HepG2 (cell line): ENCODE results near the gene VWA1. TPM values are rescaled to one million over a fixed set of nuclear protein-coding genes. Genes with fewer than 3 reads are reported as not detected.

Source experiments
- CREBL2 ChIP-seq: sonication (generic); formaldehyde crosslinking; IDR thresholded peaks from 2 replicates; pipeline ENCODE4 v1.8.1; 2023; ENCODE audit warnings: missing genetic modification reagents, mild to moderate bottlenecking, borderline replicate concordance
- DNMT1 ChIP-seq: sonication (generic); formaldehyde crosslinking; IDR thresholded peaks from 2 replicates; pipeline ENCODE4 v1.5.1; 2020; ENCODE audit warnings: mild to moderate bottlenecking, missing genetic modification reagents
- DPF2 ChIP-seq: sonication (generic); formaldehyde crosslinking; IDR thresholded peaks from 2 replicates; pipeline ENCODE4 v1.4.0; 2020; ENCODE audit warnings: mild to moderate bottlenecking, low read depth, missing genetic modification reagents, borderline replicate concordance
- DZIP1 ChIP-seq: sonication (generic); formaldehyde crosslinking; IDR thresholded peaks from 2 replicates; pipeline ENCODE4 v1.5.0; 2020; ENCODE audit warnings: mild to moderate bottlenecking, missing genetic modification reagents
- MIER3 ChIP-seq: IDR thresholded peaks from 2 replicates; pipeline ENCODE4 v1.6.1; 2016; ENCODE audit warnings: missing compliant biosample characterization, borderline replicate concordance
- NR2F1 ChIP-seq, 2 experiments: fragments of 450-650 bp in 1 of 2; formaldehyde crosslinking in 1 of 2; IDR thresholded peaks; 2 replicates each; pipeline versions ENCODE4 v1.5.0 to v1.6.1; 2016 to 2020; ENCODE audit warnings: mild to moderate bottlenecking in 1 of 2, missing compliant biosample characterization in 1 of 2, missing genetic modification reagents in 1 of 2, moderate library complexity in 1 of 2
- RCOR2 ChIP-seq: IDR thresholded peaks from 2 replicates; pipeline ENCODE4 v1.6.1; 2016; ENCODE audit warnings: missing biosample characterization, missing genetic modification reagents
- SAFB2 ChIP-seq: sonication (generic); formaldehyde crosslinking; IDR thresholded peaks from 2 replicates; pipeline ENCODE4 v1.5.1; 2020; ENCODE audit warnings: missing genetic modification reagents, low read depth, mild to moderate bottlenecking, borderline replicate concordance
- SP140L ChIP-seq: sonication (generic); formaldehyde crosslinking; IDR thresholded peaks from 2 replicates; pipeline ENCODE4 v1.4.0; 2020; ENCODE audit warnings: missing genetic modification reagents, borderline replicate concordance
- TCF12 ChIP-seq, 2 experiments: fragments of 450-650 bp in 1 of 2; sonication (generic) in 1 of 2; formaldehyde crosslinking in 1 of 2; IDR thresholded peaks; 2 replicates each; pipeline versions ENCODE4 v1.6.1 to v1.8.0; 2017 to 2022; ENCODE audit warnings: antibody characterized with exemption in 1 of 2, mild to moderate bottlenecking in 1 of 2, missing genetic modification reagents in 1 of 2, moderate library complexity in 1 of 2
- TOE1 ChIP-seq: sonication (generic); formaldehyde crosslinking; IDR thresholded peaks from 2 replicates; pipeline ENCODE4 v1.4.0; 2020; ENCODE audit warnings: mild to moderate bottlenecking, missing genetic modification reagents
- ZC3H13 ChIP-seq: sonication (generic); formaldehyde crosslinking; IDR thresholded peaks from 2 replicates; pipeline ENCODE4 v1.8.1; 2023; ENCODE audit warnings: mild to moderate bottlenecking, missing genetic modification reagents, moderate library complexity
- ZNF280D ChIP-seq: sonication (generic); formaldehyde crosslinking; IDR thresholded peaks from 2 replicates; pipeline ENCODE4 v1.5.1; 2020; ENCODE audit warnings: mild to moderate bottlenecking, missing genetic modification reagents
- ZNF354B ChIP-seq: sonication (generic); formaldehyde crosslinking; IDR thresholded peaks from 2 replicates; pipeline ENCODE4 v1.8.0; 2022; ENCODE audit warnings: mild to moderate bottlenecking, missing genetic modification reagents
- ZNF646 ChIP-seq: sonication (generic); formaldehyde crosslinking; IDR thresholded peaks from 2 replicates; pipeline ENCODE4 v1.9.0; 2021; ENCODE audit warnings: mild to moderate bottlenecking, missing genetic modification reagents
- ZNF7 ChIP-seq: IDR thresholded peaks from 2 replicates; pipeline ENCODE4 v1.6.1; 2016; ENCODE audit warnings: missing biosample characterization, missing genetic modification reagents
- polyA plus RNA-seq, 8 experiments: library from polyadenylated mRNA; depleted of rRNA in 3 of 8; stranded (reverse) in 7 of 8; unstranded in 1 of 8; fragments of >200 nt; fragmentation: Illumina TruSeq in 4 of 8; extraction: Trizol in 4 of 8; gene quantifications; 2 replicates each; pipeline versions ENCODE4 v1.2.1 to v1.2.3, GENCODE V29; 2011 to 2016; ENCODE audit warnings: low read depth in 4 of 8, missing spikeins in 1 of 8, mixed read lengths in 1 of 8; ENCODE audit not compliant: insufficient read depth in 1 of 8
- total RNA-seq, 5 experiments: library from RNA; depleted of rRNA; stranded (reverse); fragments of >200 nt; fragmentation: Illumina TruSeq; extraction: Trizol; gene quantifications; 2 replicates each; pipeline ENCODE4 v1.2.3, GENCODE V29; 2016; ENCODE audit warnings: low read depth in 1 of 5

The VWA1 gene
- total and polyA plus RNA-seq, 2 of the 13 experiments (the other 11 are each of a cell fraction or from before 2014, with no cell fraction given) = 40.9 to 57.5 TPM

- no peak for TF ChIP-seq DPF2 (CRISPR knock-in tag)
- no peak for TF ChIP-seq ZNF354B (CRISPR knock-in tag)
- no peak for TF ChIP-seq ZC3H13
- TF ChIP-seq CREBL2 (CRISPR knock-in tag) = no peak
- no peak for TF ChIP-seq ZNF7 (CRISPR knock-in tag)
- no peak for TF ChIP-seq ZNF280D (CRISPR knock-in tag)
- no peak for TF ChIP-seq SP140L (CRISPR knock-in tag)
- no peak for TF ChIP-seq RCOR2 (CRISPR knock-in tag)
- no peak for TF ChIP-seq ZNF646
- TF ChIP-seq MIER3 (CRISPR knock-in tag) = no peak
- no peak for TF ChIP-seq NR2F1 (CRISPR knock-in tag; IDR thresholded peaks at IDR 0.05)
- TF ChIP-seq SAFB2 (CRISPR knock-in tag) = no peak
- no peak for TF ChIP-seq DZIP1
- TF ChIP-seq DNMT1 (CRISPR knock-in tag) = no peak
- no peak; the same call in 1 of the 2 replicates for TF ChIP-seq TOE1 (CRISPR knock-in tag)
- TF ChIP-seq TCF12 (IDR thresholded peaks at IDR 0.05) = no peak
- TF ChIP-seq TCF12 (CRISPR knock-in tag; IDR thresholded peaks at IDR 0.05) = no peak
Observed at GRCh38 chr1:1421147-1421906, 14.2 kb upstream of the VWA1 start, which contains the start of gene ANKRD65 (continued).
